Trophoblast cell (in vitro differentiated cells and primary cell): ENCODE measurements around the gene MAEA.

Source experiments
- DNase-seq, 2 donors: peaks; one replicate each; pipeline ENCODE4 v3.0.0-alpha.2; 2016
- H2AFZ ChIP-seq: 2 replicates; pipeline ENCODE4 v1.6.1; 2013; ENCODE audit warnings: low read length, moderate library complexity, mild to moderate bottlenecking; ENCODE audit not compliant: insufficient read depth, poor library complexity
- H2AK5ac ChIP-seq: 2 replicates; pipeline ENCODE4 v1.6.1; 2013; ENCODE audit warnings: mild to moderate bottlenecking, low read length
- H2BK120ac ChIP-seq: 2 replicates; pipeline ENCODE4 v1.6.1; 2013; ENCODE audit warnings: low read length, mild to moderate bottlenecking, moderate library complexity; ENCODE audit not compliant: insufficient read depth, poor library complexity
- H2BK12ac ChIP-seq: 2 replicates; pipeline ENCODE4 v1.6.1; 2013; ENCODE audit warnings: mild to moderate bottlenecking, low read length, moderate library complexity
- H2BK5ac ChIP-seq: 2 replicates; pipeline ENCODE4 v1.6.1; 2013; ENCODE audit warnings: low read length, low read depth, moderate library complexity, mild to moderate bottlenecking; ENCODE audit not compliant: poor library complexity
- H3K14ac ChIP-seq: 2 replicates; pipeline ENCODE4 v1.6.1; 2013; ENCODE audit warnings: mild to moderate bottlenecking, low read length
- H3K18ac ChIP-seq: 2 replicates; pipeline ENCODE4 v1.6.1; 2013; ENCODE audit warnings: mild to moderate bottlenecking, low read length
- H3K23ac ChIP-seq: 2 replicates; pipeline ENCODE4 v1.6.1; 2013; ENCODE audit warnings: low read length
- H3K27ac ChIP-seq: 2 replicates; pipeline ENCODE4 v1.5.1; 2013; ENCODE audit warnings: low read depth, mild to moderate bottlenecking, inconsistent platforms, low read length, moderate library complexity
- H3K27me3 ChIP-seq: 2 replicates; pipeline ENCODE4 v1.6.1; 2013; ENCODE audit warnings: inconsistent platforms, mild to moderate bottlenecking, low read length, moderate library complexity; ENCODE audit not compliant: insufficient read depth
- H3K36me3 ChIP-seq, 2 experiments: 1 replicate in 1 of 2; 2 replicates in 1 of 2; pipeline ENCODE4 v1.6.1; 2013; ENCODE audit warnings: low read length in 2 of 2, mild to moderate bottlenecking in 2 of 2, moderate library complexity in 1 of 2; ENCODE audit not compliant: insufficient read depth in 2 of 2, control insufficient read depth in 1 of 2
- H3K4ac ChIP-seq: 2 replicates; pipeline ENCODE4 v1.6.1; 2013; ENCODE audit warnings: low read depth, mild to moderate bottlenecking, low read length, moderate library complexity
- H3K4me1 ChIP-seq, 2 experiments: 1 replicate in 1 of 2; 2 replicates in 1 of 2; pipeline ENCODE4 v1.6.1; 2013; ENCODE audit warnings: low read length in 2 of 2, mild to moderate bottlenecking in 2 of 2, moderate library complexity in 1 of 2; ENCODE audit not compliant: insufficient read depth in 2 of 2, control insufficient read depth in 1 of 2
- H3K4me2 ChIP-seq: 2 replicates; pipeline ENCODE4 v1.6.1; 2013; ENCODE audit warnings: inconsistent platforms, mild to moderate bottlenecking, low read length, moderate library complexity
- H3K4me3 ChIP-seq: 2 replicates; pipeline ENCODE4 v1.5.1; 2013; ENCODE audit warnings: mild to moderate bottlenecking, low read depth, low read length, inconsistent platforms
- H3K79me1 ChIP-seq: one replicate; pipeline ENCODE4 v1.6.1; 2013; ENCODE audit warnings: low read length
- H3K79me2 ChIP-seq: 2 replicates; pipeline ENCODE4 v1.6.1; 2013; ENCODE audit warnings: low read length, mild to moderate bottlenecking; ENCODE audit not compliant: control insufficient read depth, insufficient read depth, poor library complexity
- H3K9ac ChIP-seq: 2 replicates; pipeline ENCODE4 v1.6.1; 2013; ENCODE audit warnings: mild to moderate bottlenecking, low read length
- H3K9me3 ChIP-seq: 2 replicates; pipeline ENCODE4 v1.6.1; 2013; ENCODE audit warnings: low read depth, mild to moderate bottlenecking, control low read depth, inconsistent platforms, low read length; ENCODE audit not compliant: insufficient read depth
- H4K12ac ChIP-seq: 2 replicates; pipeline ENCODE4 v1.6.1; 2013; ENCODE audit warnings: low read depth, mild to moderate bottlenecking, low read length, moderate library complexity
- H4K8ac ChIP-seq: 2 replicates; pipeline ENCODE4 v1.6.1; 2013; ENCODE audit warnings: low read depth, mild to moderate bottlenecking, low read length, moderate library complexity
- H4K91ac ChIP-seq: one replicate; pipeline ENCODE4 v1.6.1; 2013; ENCODE audit warnings: low read depth, mild to moderate bottlenecking, low read length, moderate library complexity
- WGBS: extraction: QIAGEN DNeasy Blood & Tissue Kit; methylation state at CpG from one replicate; pipeline ENCODE4 v1.1.7; 2013; ENCODE audit warnings: missing lambda C conversion rate; ENCODE audit not compliant: insufficient read length, insufficient coverage; ENCODE audit errors: extremely low coverage; 5-methylcytosine and 5-hydroxymethylcytosine counted together

Gene MAEA

GRCh38 chr4:1309261-1310010 is 19.7 kb downstream of the MAEA start:
- Histone ChIP-seq H3K4me1 (peaks cover 15 to 22% of the 10 kb centered on the region in 2 experiments), H2AK5ac (no peak overlapping the region), H2BK5ac (peak overlapping the region; percentile 12), H3K18ac (peak overlapping the region; percentile 34), H3K79me2 (peaks cover 15% of the 10 kb centered on the region), H4K8ac (no peak overlapping the region), H3K27me3 (no peaks in the 10 kb centered on the region), H2BK120ac (no peak overlapping the region), H4K12ac (no peak overlapping the region), H2BK12ac (no peak overlapping the region), H3K27ac (peak overlapping the region; percentile 55), H3K4ac (peak overlapping the region; percentile 62), H3K14ac (no peak overlapping the region), H3K4me2 (peak overlapping the region; percentile 67), H3K9me3 (peaks cover 2% of the 10 kb centered on the region), H3K9ac (peak overlapping the region; percentile 20), H3K36me3 (peaks cover 28 to 47% of the 10 kb centered on the region in 2 experiments), H3K79me1 (no peaks in the 10 kb centered on the region), H2AFZ (no peak overlapping the region), H4K91ac (no peak overlapping the region), H3K23ac (no peak overlapping the region), H3K4me3 (peak overlapping the region; percentile 47)
- DNase-seq, result peak; percentile 57 to 75
- WGBS, result no CpG with 5 or more reads among the region's 36 CpGs

DNA sequence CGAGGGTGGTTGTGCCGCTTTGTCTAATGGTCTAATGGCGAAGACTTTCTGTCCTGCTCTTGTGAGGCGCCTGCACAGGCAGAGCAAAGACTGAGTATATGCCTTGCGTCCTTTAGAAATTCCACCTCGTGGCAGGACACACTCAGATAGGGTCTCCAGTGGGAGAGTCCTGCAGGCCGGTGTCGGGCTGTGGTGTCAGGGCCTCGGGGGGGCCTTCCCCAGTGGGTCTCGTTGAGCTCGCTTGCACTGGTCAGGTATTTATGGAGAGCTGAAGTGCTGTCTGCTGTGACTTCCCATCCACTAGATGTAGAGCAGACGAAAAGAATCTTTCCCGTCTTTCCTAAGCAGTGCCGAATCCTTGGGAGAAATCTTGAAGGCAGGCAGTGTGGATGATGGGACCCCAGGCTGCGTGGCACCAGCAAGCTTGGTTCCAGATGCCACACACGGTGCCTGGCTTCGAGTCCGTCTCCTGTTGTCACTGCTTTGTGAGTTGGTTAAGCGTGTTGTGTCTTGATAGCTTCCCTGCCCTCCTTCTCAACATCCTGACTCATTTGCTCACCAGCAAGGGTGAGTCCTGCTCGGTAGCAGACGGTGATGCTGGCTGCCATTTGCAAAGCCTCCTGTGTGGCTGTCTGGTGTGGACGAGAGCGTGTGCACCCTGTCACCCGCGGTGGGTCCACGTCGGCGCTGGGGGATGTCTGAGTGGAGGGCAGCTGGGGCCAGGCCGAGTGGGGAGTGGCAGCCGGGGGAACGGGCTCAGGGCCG is 20.5 kb downstream of the MAEA start:
- Histone ChIP-seq H3K79me1 (no peaks in the 10 kb centered on the region), H3K4me1 (peaks cover 15 to 20% of the 10 kb centered on the region in 2 experiments), H3K4me2 (peak overlapping the region; percentile 67), H2BK12ac (no peak overlapping the region), H3K36me3 (peaks cover 34 to 51% of the 10 kb centered on the region in 2 experiments), H3K4me3 (peak overlapping the region; percentile 47), H3K23ac (no peak overlapping the region), H3K18ac (no peak overlapping the region), H4K12ac (no peak overlapping the region), H2BK120ac (no peak overlapping the region), H3K27ac (no peak overlapping the region), H4K8ac (no peak overlapping the region), H3K79me2 (peaks cover 15% of the 10 kb centered on the region), H4K91ac (no peak overlapping the region), H3K9me3 (peaks cover 2% of the 10 kb centered on the region), H3K4ac (peak overlapping the region; percentile 62), H2BK5ac (no peak overlapping the region), H2AK5ac (no peak overlapping the region), H3K9ac (peak overlapping the region; percentile 20), H3K27me3 (no peaks in the 10 kb centered on the region), H2AFZ (no peak overlapping the region), H3K14ac (no peak overlapping the region)
- DNase-seq, result no peak
- WGBS, result no CpG with 5 or more reads among the region's 32 CpGs

DNA sequence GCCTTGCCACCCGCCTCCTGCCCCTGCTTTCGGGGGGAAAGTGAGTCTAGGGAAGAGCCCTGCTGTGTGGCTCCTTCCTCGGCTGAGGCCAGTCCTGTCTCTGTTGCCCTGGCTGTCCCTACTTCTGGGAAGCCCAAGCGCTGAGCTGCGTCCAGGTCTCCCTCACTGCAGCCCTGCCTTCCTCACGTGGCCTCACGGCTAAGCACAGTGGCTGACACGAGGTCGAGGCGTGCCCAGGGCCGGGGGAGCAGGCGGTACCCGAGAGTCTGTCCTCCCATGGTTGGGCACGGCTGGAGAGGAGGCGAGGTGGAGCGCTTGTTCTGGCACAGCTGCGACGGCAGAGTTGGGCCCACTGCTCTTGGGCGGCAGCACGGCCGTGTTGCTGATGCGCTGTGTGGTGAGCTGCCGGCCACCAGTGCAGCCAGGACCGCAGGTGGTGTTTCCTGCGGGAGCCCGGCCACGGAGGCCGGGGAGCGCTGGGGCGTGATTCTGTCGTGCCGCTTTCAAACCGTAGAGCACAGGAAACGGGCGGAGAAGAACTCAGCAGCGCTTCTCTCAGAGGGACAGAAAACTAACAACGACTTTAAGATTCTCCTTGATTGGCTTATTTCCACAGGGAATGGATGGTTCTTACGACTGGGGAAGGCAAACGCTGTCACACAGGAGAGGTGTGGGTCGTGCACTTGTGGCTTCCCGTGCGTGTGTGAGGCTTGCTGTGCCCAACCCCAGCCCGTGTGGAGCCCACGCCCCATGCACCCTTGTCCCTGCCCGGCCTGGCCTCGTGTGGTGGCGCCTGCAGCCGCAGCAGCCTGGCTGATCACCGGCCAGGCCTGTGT is 21.3 kb downstream of the MAEA start:
- no peak overlapping the region for H3K23ac ChIP-seq
- H2AFZ ChIP-seq, result no peak overlapping the region
- H3K9me3 ChIP-seq, result peaks cover 2% of the 10 kb centered on the region
- no peak for DNase-seq
- H3K4me3 ChIP-seq, result no peak overlapping the region
- peak overlapping the region; percentile 59 for H3K4ac ChIP-seq
- no peak overlapping the region for H3K4me2 ChIP-seq
- no peak overlapping the region for H2AK5ac ChIP-seq
- WGBS, result no CpG with 5 or more reads among the region's 49 CpGs
- H3K79me1 ChIP-seq, result no peaks in the 10 kb centered on the region
- no peak overlapping the region for H2BK5ac ChIP-seq
- no peaks in the 10 kb centered on the region for H3K27me3 ChIP-seq
- H2BK12ac ChIP-seq, result no peak overlapping the region
- H3K27ac ChIP-seq, result no peak overlapping the region
- H3K14ac ChIP-seq, result no peak overlapping the region
- H3K79me2 ChIP-seq, result peaks cover 13% of the 10 kb centered on the region
- H3K9ac ChIP-seq, result no peak overlapping the region
- H4K8ac ChIP-seq, result no peak overlapping the region
- peaks cover 15 to 20% of the 10 kb centered on the region in 2 experiments for H3K4me1 ChIP-seq
- no peak overlapping the region for H2BK120ac ChIP-seq
- H4K12ac ChIP-seq, result no peak overlapping the region
- H3K36me3 ChIP-seq, result peaks cover 39 to 51% of the 10 kb centered on the region in 2 experiments
- no peak overlapping the region for H4K91ac ChIP-seq
- no peak overlapping the region for H3K18ac ChIP-seq
